ENCODE data around the gene ISCA2.

The ISCA2 gene

GRCh38 chr14:74506411-74506851 lies 12.9 kb downstream of the ISCA2 start:
- ChIA-PET CTCF (no interaction called here), POLR2A (no interaction called here)
- TF ChIP-seq PKNOX1 (IDR thresholded peaks at IDR 0.05) (no peak), LEF1 (IDR thresholded peaks at IDR 0.05; ENCODE audit: borderline replicate concordance) (no peak), HDGF (IDR thresholded peaks at IDR 0.05; ENCODE audit: borderline replicate concordance) (no peak), FOXM1 (IDR thresholded peaks at IDR 0.05; ENCODE audit: borderline replicate concordance) (no peak), L3MBTL2 (conservative IDR thresholded peaks at IDR 0.05) (no peak), ELF4 (IDR thresholded peaks at IDR 0.05) (no peak), NFRKB (IDR thresholded peaks at IDR 0.05) (no peak), CTBP1 (IDR thresholded peaks at IDR 0.05; ENCODE audit: borderline replicate concordance) (no peak), FOXA1 (IDR thresholded peaks at IDR 0.05) (no peak), SP1 (IDR thresholded peaks at IDR 0.05) (no peak), ARNT (IDR thresholded peaks at IDR 0.05) (no peak), FOXK2 (IDR thresholded peaks at IDR 0.05) (no peak), SUZ12 (IDR thresholded peaks at IDR 0.05) (no peak), BHLHE40 (IDR thresholded peaks at IDR 0.05; ENCODE audit: borderline replicate concordance) (no peak), TARDBP (IDR thresholded peaks at IDR 0.05) (no peak), ZNF384 (IDR thresholded peaks at IDR 0.05) (no peak)
- DNase-seq (ENCODE audit: extremely low spot score): no peak

GRCh38 chr14:74507085-74507484 lies 13.5 kb downstream of the ISCA2 start:
- POLR2A ChIA-PET: interaction anchor here (0.8 kb wide), 1 partner anchor 332 kb away, joined by 3 read pairs; no protein-coding TSS in a partner anchor
- no peak for DNase-seq (ENCODE audit: extremely low spot score)
- TF ChIP-seq L3MBTL2 (conservative IDR thresholded peaks at IDR 0.05) (no peak), NFRKB (IDR thresholded peaks at IDR 0.05) (no peak), FOXA1 (IDR thresholded peaks at IDR 0.05) (no peak), ARNT (IDR thresholded peaks at IDR 0.05) (no peak), SUZ12 (IDR thresholded peaks at IDR 0.05) (no peak), CTBP1 (IDR thresholded peaks at IDR 0.05; ENCODE audit: borderline replicate concordance) (no peak), TARDBP (IDR thresholded peaks at IDR 0.05) (no peak), FOXK2 (IDR thresholded peaks at IDR 0.05) (no peak), HDGF (IDR thresholded peaks at IDR 0.05; ENCODE audit: borderline replicate concordance) (no peak), SP1 (IDR thresholded peaks at IDR 0.05) (no peak), BHLHE40 (IDR thresholded peaks at IDR 0.05; ENCODE audit: borderline replicate concordance) (no peak), FOXM1 (IDR thresholded peaks at IDR 0.05; ENCODE audit: borderline replicate concordance) (no peak), PKNOX1 (IDR thresholded peaks at IDR 0.05) (no peak), LEF1 (IDR thresholded peaks at IDR 0.05; ENCODE audit: borderline replicate concordance) (no peak), ELF4 (IDR thresholded peaks at IDR 0.05) (no peak), ZNF384 (IDR thresholded peaks at IDR 0.05) (no peak)
- CTCF ChIA-PET: interaction anchor here (1.2 kb wide), 1 partner anchor 25 kb away, joined by 3 read pairs; no protein-coding TSS in a partner anchor

GRCh38 chr14:74507840-74508239 lies 14.3 kb downstream of the ISCA2 start:
- no peak for DNase-seq (ENCODE audit: extremely low spot score)
- ChIA-PET POLR2A (interaction anchor here (0.8 to 1.1 kb wide), 3 partner anchors 8 to 332 kb away, joined by 3 to 4 read pairs (median 3); partner anchors contain the start of genes ISCA2 and NPC2), CTCF (interaction anchor here (0.6 to 1.2 kb wide), 3 partner anchors 10 to 89 kb away, joined by 3 read pairs; no protein-coding TSS in a partner anchor)
- no peak for TF ChIP-seq ELF4 (IDR thresholded peaks at IDR 0.05)
- TF ChIP-seq HDGF (IDR thresholded peaks at IDR 0.05; ENCODE audit: borderline replicate concordance): no peak
- TF ChIP-seq L3MBTL2 (conservative IDR thresholded peaks at IDR 0.05): no peak
- TF ChIP-seq TARDBP (IDR thresholded peaks at IDR 0.05): no peak
- TF ChIP-seq FOXA1 (IDR thresholded peaks at IDR 0.05): no peak
- TF ChIP-seq FOXK2 (IDR thresholded peaks at IDR 0.05): no peak
- no peak for TF ChIP-seq FOXM1 (IDR thresholded peaks at IDR 0.05; ENCODE audit: borderline replicate concordance)
- TF ChIP-seq PKNOX1 (IDR thresholded peaks at IDR 0.05): no peak
- no peak for TF ChIP-seq ZNF384 (IDR thresholded peaks at IDR 0.05)
- TF ChIP-seq NFRKB (IDR thresholded peaks at IDR 0.05): no peak

- POLR2A ChIA-PET: interaction anchor here (0.9 to 1.1 kb wide), 2 partner anchors 9 to 15 kb away, joined by 3 to 4 read pairs; partner anchors contain the start of genes ISCA2 and NPC2
- TF ChIP-seq BHLHE40 (IDR thresholded peaks at IDR 0.05; ENCODE audit: borderline replicate concordance) (no peak), FOXA1 (IDR thresholded peaks at IDR 0.05) (no peak), SUZ12 (IDR thresholded peaks at IDR 0.05) (no peak), PKNOX1 (IDR thresholded peaks at IDR 0.05) (no peak), ARNT (IDR thresholded peaks at IDR 0.05) (no peak), HDGF (IDR thresholded peaks at IDR 0.05; ENCODE audit: borderline replicate concordance) (no peak), LEF1 (IDR thresholded peaks at IDR 0.05; ENCODE audit: borderline replicate concordance) (no peak), ZNF384 (IDR thresholded peaks at IDR 0.05) (no peak), TARDBP (IDR thresholded peaks at IDR 0.05) (no peak)
- DNase-seq (ENCODE audit: extremely low spot score): peak; percentile 42
- CTCF ChIA-PET: interaction anchor here (0.6 to 1.0 kb wide), 2 partner anchors 10 to 89 kb away, joined by 3 read pairs; no protein-coding TSS in a partner anchor
These were observed 14.7 kb downstream of the ISCA2 start for GRCh38 chr14:74508292-74508731.

GRCh38 chr14:74508844-74509428 lies 15.4 kb downstream of the ISCA2 start:
- CTCF ChIA-PET: interaction anchor here (1.0 kb wide), 1 partner anchor 9 kb away, joined by 3 read pairs; no protein-coding TSS in a partner anchor
- no peak for TF ChIP-seq SP1 (IDR thresholded peaks at IDR 0.05)
- TF ChIP-seq ARNT (IDR thresholded peaks at IDR 0.05): no peak
- no peak for TF ChIP-seq TARDBP (IDR thresholded peaks at IDR 0.05)
- TF ChIP-seq L3MBTL2 (conservative IDR thresholded peaks at IDR 0.05): no peak
- no peak for TF ChIP-seq FOXA1 (IDR thresholded peaks at IDR 0.05)
- no peak for TF ChIP-seq HDGF (IDR thresholded peaks at IDR 0.05; ENCODE audit: borderline replicate concordance)
- TF ChIP-seq PKNOX1 (IDR thresholded peaks at IDR 0.05): no peak
- TF ChIP-seq CTBP1 (IDR thresholded peaks at IDR 0.05; ENCODE audit: borderline replicate concordance): no peak
- no peak for TF ChIP-seq LEF1 (IDR thresholded peaks at IDR 0.05; ENCODE audit: borderline replicate concordance)
- TF ChIP-seq ELF4 (IDR thresholded peaks at IDR 0.05): no peak

More at GRCh38 chr14:74508844-74509428, 15.4 kb downstream of the ISCA2 start:
- POLR2A ChIA-PET: interaction anchor here (0.9 to 1.1 kb wide), 2 partner anchors 9 to 16 kb away, joined by 3 to 4 read pairs; partner anchors contain the start of genes ISCA2 and NPC2
- DNase-seq (ENCODE audit: extremely low spot score): no peak

All from HEK293T (cell line).